OCI-LY7 (cell line): Measurements from ENCODE around the gene TMEM130. TPM values are rescaled to one million over a fixed set of nuclear protein-coding genes. Genes with fewer than 3 reads are reported as not detected.

ENCODE experiments used
- Bru-seq: library from RNA; stranded (reverse); fragments of 400-500 nt; gene quantifications from one replicate; lab custom pipeline; 2021; lab: Mats Ljungman, UMichigan
- BruChase-seq, 2 experiments: library from RNA; stranded (reverse); fragments of 400-500 nt; gene quantifications; one replicate each; lab custom pipeline; 2021; lab: Mats Ljungman, UMichigan
- BruUV-seq: library from RNA; stranded (reverse); fragments of 400-500 nt; replicated peaks from 2 replicates; lab custom pipeline; 2021; lab: Mats Ljungman, UMichigan
- CTCF ChIA-PET: fragments of 300-600 bp; sonication (Branson Sonifier 250); formaldehyde crosslinking; loops from one replicate; lab custom pipeline; 2022; ENCODE audit warnings: antibody characterized with exemption; ENCODE audit not compliant: unreplicated experiment; lab: Charles Lee
- POLR2A ChIA-PET: fragments of 300-600 bp; sonication (Branson Sonifier 250); formaldehyde crosslinking; loops from one replicate; lab custom pipeline; 2022; ENCODE audit warnings: antibody characterized with exemption; lab: Charles Lee
- DNase-seq: peaks from one replicate; pipeline ENCODE4 v3.0.0-alpha.2; 2015; ENCODE audit warnings: low spot score
- H2AFZ ChIP-seq: fragments of 200-600 bp; sonication (generic), shearing (Covaris generic); 2 replicates; pipeline ENCODE4 v1.6.1; 2014; ENCODE audit warnings: mild to moderate bottlenecking, antibody characterized with exemption, low read length, moderate library complexity
- H3K27ac ChIP-seq: fragments of 200-600 bp; sonication (generic); 2 replicates; pipeline ENCODE4 v1.5.1; 2014; ENCODE audit warnings: mixed run types, low read depth, mild to moderate bottlenecking, moderate library complexity, low read length, inconsistent platforms; ENCODE audit not compliant: poor library complexity, severe bottlenecking
- H3K36me3 ChIP-seq: fragments of 200-600 bp; sonication (generic); 2 replicates; pipeline ENCODE4 v1.6.1; 2014; ENCODE audit warnings: mild to moderate bottlenecking, antibody characterized with exemption, low read length, moderate library complexity, mixed read lengths; ENCODE audit not compliant: insufficient read depth
- H3K4me1 ChIP-seq: fragments of 200-600 bp; sonication (generic); 2 replicates; pipeline ENCODE4 v1.5.1; 2014; ENCODE audit warnings: mild to moderate bottlenecking, low read length; ENCODE audit not compliant: insufficient read depth, poor library complexity, severe bottlenecking
- H3K4me2 ChIP-seq: fragments of 200-600 bp; sonication (generic); 2 replicates; pipeline ENCODE4 v1.6.1; 2014; ENCODE audit warnings: mild to moderate bottlenecking, low read length
- H3K4me3 ChIP-seq: fragments of 200-600 bp; sonication (generic); 2 replicates; pipeline ENCODE4 v1.5.1; 2014; ENCODE audit warnings: mild to moderate bottlenecking, low read depth, low read length; ENCODE audit not compliant: poor library complexity, severe bottlenecking
- H3K79me2 ChIP-seq: fragments of 200-600 bp; sonication (generic); 2 replicates; pipeline ENCODE4 v1.6.1; 2016; ENCODE audit warnings: low read depth, mild to moderate bottlenecking, low read length, moderate library complexity, mixed read lengths; ENCODE audit not compliant: insufficient read depth
- H3K9me2 ChIP-seq: fragments of 200-600 bp; sonication (generic); 2 replicates; pipeline ENCODE4 v1.6.1; 2016; ENCODE audit warnings: mild to moderate bottlenecking, low read length, mixed read lengths; ENCODE audit not compliant: insufficient read depth
- H3K9me3 ChIP-seq: fragments of 200-600 bp; sonication (generic); 2 replicates; pipeline ENCODE4 v1.6.1; 2014; ENCODE audit warnings: mild to moderate bottlenecking, mixed run types, low read length, mixed read lengths
- H4K20me1 ChIP-seq: fragments of 200-600 bp; sonication (generic); 2 replicates; pipeline ENCODE4 v1.6.1; 2014; ENCODE audit warnings: mild to moderate bottlenecking, antibody characterized with exemption, low read length, moderate library complexity, mixed read lengths; ENCODE audit not compliant: insufficient read depth
- EZH2phosphoT487 ChIP-seq: fragments of 200-600 bp; sonication (generic); IDR thresholded peaks from 2 replicates; pipeline ENCODE4 v1.6.1; 2018; ENCODE audit warnings: low read depth, borderline replicate concordance, mild to moderate bottlenecking, mixed run types, antibody characterized with exemption, low read length, moderate library complexity, mixed read lengths
- intact Hi-C: fragments of 100-400 bp; cut with micrococcal nuclease; formaldehyde crosslinking; loops from one replicate; pipeline ENCODE4 v1.10.0; 2022; ENCODE audit not compliant: unreplicated experiment
- long read RNA-seq: library from polyadenylated mRNA; stranded (forward); transcript quantifications from one replicate; pipeline ENCODE4 v2.0.0, GENCODE V29; 2022
- total RNA-seq, 2 experiments: library from RNA; depleted of rRNA in 1 of 2; stranded (reverse); fragments of >200 nt in 1 of 2; shearing (Covaris generic) in 1 of 2; gene quantifications; 2 replicates each; pipeline ENCODE4 v1.2.3, GENCODE V29; 2014 to 2022
- TF ChIP-seq, protein P1 (sequence below): fragments of 200-600 bp; sonication (generic); conservative IDR thresholded peaks from 2 replicates; pipeline ENCODE4 v1.5.1; 2014; ENCODE audit warnings: mild to moderate bottlenecking, antibody characterized with exemption, low read length, moderate library complexity, mixed read lengths

Gene TMEM130, protein sequence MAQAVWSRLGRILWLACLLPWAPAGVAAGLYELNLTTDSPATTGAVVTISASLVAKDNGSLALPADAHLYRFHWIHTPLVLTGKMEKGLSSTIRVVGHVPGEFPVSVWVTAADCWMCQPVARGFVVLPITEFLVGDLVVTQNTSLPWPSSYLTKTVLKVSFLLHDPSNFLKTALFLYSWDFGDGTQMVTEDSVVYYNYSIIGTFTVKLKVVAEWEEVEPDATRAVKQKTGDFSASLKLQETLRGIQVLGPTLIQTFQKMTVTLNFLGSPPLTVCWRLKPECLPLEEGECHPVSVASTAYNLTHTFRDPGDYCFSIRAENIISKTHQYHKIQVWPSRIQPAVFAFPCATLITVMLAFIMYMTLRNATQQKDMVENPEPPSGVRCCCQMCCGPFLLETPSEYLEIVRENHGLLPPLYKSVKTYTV
- total RNA-seq (2014; rRNA removed; shearing (Covaris generic)) (0.22 and 0.46 TPM in 2 replicates), total RNA-seq (2022) (0.57 and 0.87 TPM in 2 replicates), Bru-seq, nascent RNA (percentile 22 among the genes with signal in this experiment), BruChase-seq, experiment 1, labeled RNA remaining after a 6-hour chase (percentile 23 among the genes with signal in this experiment), BruChase-seq, experiment 2, labeled RNA remaining after a 2-hour chase (percentile 20 among the genes with signal in this experiment)
- long read RNA-seq, partial matches to known transcripts, result 7 of 8 reads
- long read RNA-seq, other reads (novel, unspliced or antisense), result 1 of 8 reads

DNA sequence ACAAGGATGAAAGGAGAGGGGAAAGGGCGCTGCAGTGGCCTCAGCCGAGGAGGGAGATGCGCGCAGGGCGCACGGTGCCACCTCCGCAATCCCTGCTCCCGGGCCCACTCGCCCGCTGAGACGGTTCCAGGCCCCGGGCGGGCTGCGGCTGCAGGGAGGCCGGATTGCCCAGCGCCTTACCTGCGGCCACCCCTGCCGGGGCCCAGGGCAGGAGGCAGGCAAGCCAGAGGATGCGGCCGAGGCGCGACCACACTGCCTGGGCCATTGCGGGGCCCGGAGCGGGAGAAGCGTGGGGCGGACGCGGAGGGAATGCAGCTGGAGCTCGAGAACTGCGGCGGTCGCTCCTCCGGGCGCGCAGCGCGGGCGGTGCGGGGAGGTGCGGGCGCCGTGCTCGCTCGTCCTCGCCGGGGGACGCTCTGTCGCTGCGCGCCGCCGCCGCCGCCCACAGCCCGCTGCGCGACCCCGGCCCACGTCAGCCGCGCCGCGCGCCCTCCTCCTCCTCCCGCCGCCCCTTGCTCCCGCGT, at the start of gene TMEM130:
Gene TMEM130, minus strand, starts transcription at position 418 of the 524 bp plus-strand sequence. Its CDS starts 153 bp downstream, at position 265.
- H3K27ac ChIP-seq, result peak within 1 kb of the TSS; percentile 82
- peak within 1 kb of the TSS; percentile 66 for H3K4me2 ChIP-seq
- TF ChIP-seq, protein P1, sequence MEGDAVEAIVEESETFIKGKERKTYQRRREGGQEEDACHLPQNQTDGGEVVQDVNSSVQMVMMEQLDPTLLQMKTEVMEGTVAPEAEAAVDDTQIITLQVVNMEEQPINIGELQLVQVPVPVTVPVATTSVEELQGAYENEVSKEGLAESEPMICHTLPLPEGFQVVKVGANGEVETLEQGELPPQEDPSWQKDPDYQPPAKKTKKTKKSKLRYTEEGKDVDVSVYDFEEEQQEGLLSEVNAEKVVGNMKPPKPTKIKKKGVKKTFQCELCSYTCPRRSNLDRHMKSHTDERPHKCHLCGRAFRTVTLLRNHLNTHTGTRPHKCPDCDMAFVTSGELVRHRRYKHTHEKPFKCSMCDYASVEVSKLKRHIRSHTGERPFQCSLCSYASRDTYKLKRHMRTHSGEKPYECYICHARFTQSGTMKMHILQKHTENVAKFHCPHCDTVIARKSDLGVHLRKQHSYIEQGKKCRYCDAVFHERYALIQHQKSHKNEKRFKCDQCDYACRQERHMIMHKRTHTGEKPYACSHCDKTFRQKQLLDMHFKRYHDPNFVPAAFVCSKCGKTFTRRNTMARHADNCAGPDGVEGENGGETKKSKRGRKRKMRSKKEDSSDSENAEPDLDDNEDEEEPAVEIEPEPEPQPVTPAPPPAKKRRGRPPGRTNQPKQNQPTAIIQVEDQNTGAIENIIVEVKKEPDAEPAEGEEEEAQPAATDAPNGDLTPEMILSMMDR, result no peak
- no peak for TF ChIP-seq EZH2phosphoT487
- no peaks in the 10 kb centered on the region for H3K36me3 ChIP-seq
- DNase-seq, result no peak
- H3K4me3 ChIP-seq, result peak within 1 kb of the TSS; percentile 64
- H3K79me2 ChIP-seq, result no peaks in the 10 kb centered on the region
- H3K9me2 ChIP-seq, result no peaks in the 10 kb centered on the region
- no peaks in the 10 kb centered on the region for H4K20me1 ChIP-seq
- intact Hi-C loops, result loop anchor here (2.0 to 10.0 kb wide), 2 partner anchors 27 to 555 kb away; no protein-coding TSS in a partner anchor
- H2AFZ ChIP-seq, result peak within 1 kb of the TSS; percentile 29; the same call in 1 of the 2 replicates
- CTCF ChIA-PET, result interaction anchor here (0.6 to 1.3 kb wide), 2 partner anchors 10 to 29 kb away, joined by 5 to 6 read pairs; no protein-coding TSS in a partner anchor
- BruUV-seq, result no TSS peak
- no peaks in the 10 kb centered on the region for H3K9me3 ChIP-seq
- POLR2A ChIA-PET, result interaction anchor here (0.6 to 1.0 kb wide), 4 partner anchors 10 to 145 kb away, joined by 3 to 6 read pairs (median 3); no protein-coding TSS in a partner anchor
- H3K4me1 ChIP-seq, result peaks cover 40% of the 10 kb centered on the region

DNA sequence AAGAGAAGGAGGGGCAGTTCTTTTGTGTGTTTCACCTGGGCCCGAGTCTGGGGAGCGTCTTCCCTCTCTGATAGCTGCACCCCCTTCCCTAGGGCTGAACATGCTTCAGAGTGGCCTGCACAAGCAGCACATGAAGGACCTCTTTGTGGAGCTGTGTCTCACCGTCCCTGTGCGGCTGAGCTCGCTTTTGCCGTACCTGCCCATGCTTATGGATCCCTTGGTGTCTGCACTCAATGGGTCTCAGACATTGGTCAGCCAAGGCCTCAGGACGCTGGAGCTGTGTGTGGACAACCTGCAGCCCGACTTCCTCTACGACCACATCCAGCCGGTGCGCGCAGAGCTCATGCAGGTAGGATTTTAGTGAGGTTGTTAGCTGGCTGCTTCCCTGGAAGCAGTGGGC, 47.5 kb upstream of the TMEM130 start:
- Histone ChIP-seq H3K4me1 (no peaks in the 10 kb centered on the region), H3K4me2 (no peak overlapping the region), H3K4me3 (no peak overlapping the region), H3K9me2 (no peaks in the 10 kb centered on the region), H2AFZ (no peak overlapping the region), H3K36me3 (peaks cover 98% of the 10 kb centered on the region), H3K79me2 (no peaks in the 10 kb centered on the region), H3K9me3 (no peaks in the 10 kb centered on the region), H3K27ac (no peak overlapping the region), H4K20me1 (no peaks in the 10 kb centered on the region; the same call in 1 of the 2 replicates)
- TF ChIP-seq, protein P1, result no peak
- no peak for TF ChIP-seq EZH2phosphoT487
- ChIA-PET POLR2A (interaction anchor here (1.1 kb wide), 1 partner anchor 29 kb away, joined by 3 read pairs; no protein-coding TSS in a partner anchor), CTCF (no interaction called here)
- BruUV-seq, result no TSS peak
- no peak for DNase-seq
- intact Hi-C loops, result no loop called here
